HFF-Myc (cell line): ENCODE results near the gene ADGRL1.
"Not testable (repeated sequence)": the region's sequence is repeated elsewhere in the genome, so short reads cannot be mapped to it uniquely, and the experiment has no call there.

Source experiments
- DNase-seq: peaks from one replicate; pipeline ENCODE4 v3.0.0-alpha.2; 2011; ENCODE audit warnings: low read depth; ENCODE audit errors: extremely low read depth
- H3K4me3 ChIP-seq: replicated peaks from 2 replicates; pipeline ENCODE4 v1.5.1; 2011; ENCODE audit warnings: low read depth, mild to moderate bottlenecking, control low read depth, low read length
- CTCF ChIP-seq: IDR thresholded peaks from 2 replicates; pipeline ENCODE4 v1.5.1; 2012; ENCODE audit warnings: mild to moderate bottlenecking, low read depth, low read length, control low read depth; ENCODE audit errors: missing control alignments

The ADGRL1 gene

GRCh38 chr19:14205452-14206287, at the start of gene ADGRL1:
ADGRL1 (minus strand) TSS chr19:14206169; CDS start chr19:14183602, 22,567 bp downstream.
- H3K4me3 ChIP-seq = peak within 1 kb of the TSS; percentile 39
- not testable (repeated sequence) for DNase-seq

- H3K4me3 ChIP-seq, DNase-seq: not testable (repeated sequence)
Observed at GRCh38 chr19:14255316-14255715, 49.3 kb upstream of the ADGRL1 start.

GRCh38 chr19:14253822-14254599, 48.0 kb upstream of the ADGRL1 start:
- H3K4me3 ChIP-seq, DNase-seq: not testable (repeated sequence)

DNA sequence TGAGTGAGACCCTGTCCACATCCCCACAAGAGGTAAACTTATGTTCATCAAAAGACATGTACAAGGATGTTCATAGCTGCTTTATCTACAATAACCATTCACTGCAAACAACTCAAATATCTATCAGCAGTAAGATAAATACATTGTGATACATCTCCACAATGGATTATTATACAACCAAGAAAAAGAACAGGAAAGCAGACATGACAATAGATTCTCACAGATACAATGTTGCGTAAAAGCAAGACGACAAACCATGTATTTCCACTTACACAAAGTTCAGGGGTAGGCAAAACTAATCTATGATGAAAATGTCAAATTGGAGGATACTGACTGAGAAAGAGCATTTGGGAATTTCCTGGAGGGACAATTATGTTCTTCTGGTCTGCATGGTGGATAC, 46.2 kb upstream of the ADGRL1 start:
- H3K4me3 ChIP-seq, DNase-seq: not testable (repeated sequence)

- TF ChIP-seq CTCF = no peak
- no peak for DNase-seq
Observed at GRCh38 chr19:14250870-14251269, 44.9 kb upstream of the ADGRL1 start.

GRCh38 chr19:14250315-14250714, 44.3 kb upstream of the ADGRL1 start:
- H3K4me3 ChIP-seq, DNase-seq: not testable (repeated sequence)

More at GRCh38 chr19:14250870-14251269, 44.9 kb upstream of the ADGRL1 start:
- no peak overlapping the region for H3K4me3 ChIP-seq

- not testable (repeated sequence) for H3K4me3 ChIP-seq, DNase-seq
Observed at GRCh38 chr19:14249891-14250290, 43.9 kb upstream of the ADGRL1 start.

DNA sequence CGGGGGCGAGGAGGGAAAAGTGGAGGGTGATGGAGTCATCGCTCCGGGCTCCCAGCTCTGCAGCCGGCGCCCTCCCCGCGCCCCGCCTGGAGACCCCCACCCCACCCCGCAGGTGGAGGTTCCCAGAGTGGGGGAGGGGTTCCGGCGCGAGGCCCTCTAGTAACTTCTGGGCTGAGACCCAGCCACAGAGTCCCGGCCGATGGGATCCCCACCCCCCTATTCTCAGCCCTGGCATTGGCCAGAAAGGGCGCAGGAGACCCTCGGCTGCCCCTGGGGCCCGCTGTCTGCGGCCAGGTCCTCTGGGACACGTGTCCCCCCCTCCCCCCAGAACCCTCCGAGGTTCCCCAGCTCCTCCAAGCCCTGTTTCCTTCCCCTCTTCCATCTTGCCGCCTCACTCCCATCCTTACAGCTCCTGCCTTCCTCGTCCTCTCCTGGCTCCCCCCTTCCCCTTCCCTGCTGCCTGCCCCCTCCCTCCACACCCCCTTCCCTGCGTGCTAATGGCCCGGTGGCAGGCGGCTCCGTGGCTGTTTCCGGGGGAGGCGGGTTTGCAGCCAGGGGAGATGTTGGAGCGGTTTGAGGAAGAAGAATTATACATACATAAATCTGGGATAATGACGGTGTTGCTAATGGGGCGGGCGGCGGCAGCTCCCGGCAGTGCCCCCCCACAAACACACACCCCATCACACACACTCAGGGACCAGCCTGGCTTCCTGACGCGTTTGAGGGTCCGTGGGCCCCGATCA, 43.2 kb upstream of the ADGRL1 start:
- peak overlapping the region; percentile 35 for H3K4me3 ChIP-seq
- DNase-seq = not testable (repeated sequence)

GRCh38 chr19:14248578-14249011, 42.6 kb upstream of the ADGRL1 start:
- no peak for DNase-seq
- peak overlapping the region; percentile 35 for H3K4me3 ChIP-seq
- TF ChIP-seq CTCF = no peak

- H3K4me3 ChIP-seq, DNase-seq: not testable (repeated sequence)
Observed at GRCh38 chr19:14247548-14248471, 41.8 kb upstream of the ADGRL1 start.

DNA sequence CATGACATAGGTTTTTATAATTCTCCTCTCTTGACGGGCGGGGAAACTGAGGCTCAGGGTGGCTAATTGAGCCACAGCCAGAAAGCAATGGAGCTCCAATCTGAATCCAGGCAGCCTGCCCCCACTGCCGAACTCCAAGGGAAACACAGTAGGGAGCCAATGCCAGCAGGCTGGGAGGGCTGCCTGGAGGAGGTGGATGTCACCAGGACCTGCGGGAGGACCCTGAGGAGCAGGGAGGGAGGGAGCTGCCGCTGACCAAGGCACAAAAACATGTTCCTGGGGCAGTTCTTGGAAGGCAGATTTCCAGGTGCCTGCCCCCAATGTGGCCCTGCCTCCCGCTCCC, 41.2 kb upstream of the ADGRL1 start:
- H3K4me3 ChIP-seq = not testable (repeated sequence)

GRCh38 chr19:14244393-14244792, 38.4 kb upstream of the ADGRL1 start:
- not testable (repeated sequence) for H3K4me3 ChIP-seq, DNase-seq

More for the DNA sequence above, 41.2 kb upstream of the ADGRL1 start:
- not testable (repeated sequence) for DNase-seq

DNA sequence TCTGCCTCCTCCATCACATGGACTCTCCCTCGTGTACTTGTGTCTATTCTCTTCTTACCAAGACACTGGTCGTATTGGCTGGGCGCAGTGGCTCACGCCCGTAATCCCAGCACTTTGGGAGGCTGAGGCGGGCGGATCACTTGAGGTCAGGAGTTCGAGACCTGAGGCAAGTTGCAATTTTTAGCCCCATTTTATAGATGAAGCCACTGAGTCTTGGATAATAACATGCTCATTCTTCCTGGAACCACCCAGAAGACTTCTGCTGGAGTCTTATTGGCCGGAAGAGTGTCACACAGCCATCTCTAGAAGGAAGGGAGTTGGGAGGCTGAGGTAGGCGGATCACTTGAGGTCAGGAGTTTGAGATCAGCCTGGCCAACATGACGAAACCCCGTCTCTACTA, 37.7 kb upstream of the ADGRL1 start:
- not testable (repeated sequence) for DNase-seq, H3K4me3 ChIP-seq
